ENCODE measurements around the gene KRI1. TPM values are rescaled to one million over a fixed set of nuclear protein-coding genes. Genes with fewer than 3 reads are reported as not detected.
A peak's percentile ranks its signal among the peaks of the same experiment; 100 is the strongest.

The KRI1 gene
- total and polyA plus RNA-seq, 2 experiments from 2014 or later = 23.8 to 43.2 TPM

DNA sequence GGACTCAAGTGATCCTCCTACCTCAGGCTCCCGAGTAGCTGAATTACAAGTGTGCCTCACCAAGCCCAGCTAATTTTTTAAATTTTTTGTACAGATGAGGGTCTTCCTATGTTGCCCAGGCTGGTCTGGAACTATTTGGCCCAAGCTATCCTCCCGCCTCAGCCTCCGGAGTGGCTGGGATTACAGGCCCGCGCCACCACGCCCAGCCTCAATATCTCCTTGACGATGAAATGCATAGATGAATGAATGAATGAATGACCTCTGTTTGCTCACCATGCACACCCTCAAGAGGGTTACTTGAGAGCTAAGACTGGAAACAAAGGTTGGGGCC, 36.2 kb upstream of the KRI1 start:
- Mint-ChIP-seq H3K36me3 (ENCODE audit: low read depth) (no peaks in the 10 kb centered on the region; the same call in 2 of the 3 replicates), H3K4me3 (peak overlapping the region; percentile 64), H3K27ac (peak overlapping the region; percentile 58; the same call in 1 of the 2 replicates), H3K27me3 (ENCODE audit: insufficient read depth, low read depth, poor library complexity) (peaks cover 6% of the 10 kb centered on the region), H3K9me3 (no peaks in the 10 kb centered on the region), H3K4me1 (peaks cover 17% of the 10 kb centered on the region)
- DNase-seq (ENCODE audit: low spot score) = no peak
- H4K20me1 ChIP-seq (replicated peaks; ENCODE audit: insufficient read depth) = no peaks in the 10 kb centered on the region
- peaks cover 12% of the 10 kb centered on the region for H3K4me1 ChIP-seq (ENCODE audit: insufficient read depth)
- H3K4me2 ChIP-seq = 0 out of 2 replicates have a peak overlapping the region, but pooled peaks have one; percentile 46
- H3K79me2 ChIP-seq (replicated peaks; ENCODE audit: insufficient read depth) = peaks cover 13% of the 10 kb centered on the region
- ATAC-seq = no peak
- H3K9me2 ChIP-seq (ENCODE audit: insufficient read depth) = no peaks in the 10 kb centered on the region
- no peaks in the 10 kb centered on the region for H3K36me3 ChIP-seq (ENCODE audit: insufficient read depth)
- no peak overlapping the region for H3K27ac ChIP-seq (ENCODE audit: low read depth)
- H2AFZ ChIP-seq = peak overlapping the region; percentile 88; the same call in 1 of the 2 replicates
- TF ChIP-seq ZNF114 (CRISPR knock-in tag; IDR thresholded peaks at IDR 0.05) (no peak), ETS1 (IDR thresholded peaks at IDR 0.05) (no peak), JUNB (IDR thresholded peaks at IDR 0.05; ENCODE audit: unreplicated experiment) (no peak), CREB1 (CRISPR knock-in tag; IDR thresholded peaks at IDR 0.05; ENCODE audit: low read depth) (no peak), STAT1 (IDR thresholded peaks at IDR 0.05; ENCODE audit: unreplicated experiment) (no peak), POLR2AphosphoS5 (IDR thresholded peaks at IDR 0.05; ENCODE audit: low read depth) (no peak), NANOG (IDR thresholded peaks at IDR 0.05; ENCODE audit: borderline replicate concordance) (no peak), ZNF331 (CRISPR knock-in tag; IDR thresholded peaks at IDR 0.05; ENCODE audit: low read depth) (no peak), EZH2phosphoT487 (IDR thresholded peaks at IDR 0.05; ENCODE audit: unreplicated experiment) (no peak), EZH2 (IDR thresholded peaks at IDR 0.05; ENCODE audit: low read depth, unreplicated experiment) (no peak), CTCF (conservative IDR thresholded peaks at IDR 0.05; ENCODE audit: low read depth in 2 of 2) (no peak), REST (IDR thresholded peaks at IDR 0.05; ENCODE audit: unreplicated experiment) (no peak)
- TF ChIP-seq, protein P1, sequence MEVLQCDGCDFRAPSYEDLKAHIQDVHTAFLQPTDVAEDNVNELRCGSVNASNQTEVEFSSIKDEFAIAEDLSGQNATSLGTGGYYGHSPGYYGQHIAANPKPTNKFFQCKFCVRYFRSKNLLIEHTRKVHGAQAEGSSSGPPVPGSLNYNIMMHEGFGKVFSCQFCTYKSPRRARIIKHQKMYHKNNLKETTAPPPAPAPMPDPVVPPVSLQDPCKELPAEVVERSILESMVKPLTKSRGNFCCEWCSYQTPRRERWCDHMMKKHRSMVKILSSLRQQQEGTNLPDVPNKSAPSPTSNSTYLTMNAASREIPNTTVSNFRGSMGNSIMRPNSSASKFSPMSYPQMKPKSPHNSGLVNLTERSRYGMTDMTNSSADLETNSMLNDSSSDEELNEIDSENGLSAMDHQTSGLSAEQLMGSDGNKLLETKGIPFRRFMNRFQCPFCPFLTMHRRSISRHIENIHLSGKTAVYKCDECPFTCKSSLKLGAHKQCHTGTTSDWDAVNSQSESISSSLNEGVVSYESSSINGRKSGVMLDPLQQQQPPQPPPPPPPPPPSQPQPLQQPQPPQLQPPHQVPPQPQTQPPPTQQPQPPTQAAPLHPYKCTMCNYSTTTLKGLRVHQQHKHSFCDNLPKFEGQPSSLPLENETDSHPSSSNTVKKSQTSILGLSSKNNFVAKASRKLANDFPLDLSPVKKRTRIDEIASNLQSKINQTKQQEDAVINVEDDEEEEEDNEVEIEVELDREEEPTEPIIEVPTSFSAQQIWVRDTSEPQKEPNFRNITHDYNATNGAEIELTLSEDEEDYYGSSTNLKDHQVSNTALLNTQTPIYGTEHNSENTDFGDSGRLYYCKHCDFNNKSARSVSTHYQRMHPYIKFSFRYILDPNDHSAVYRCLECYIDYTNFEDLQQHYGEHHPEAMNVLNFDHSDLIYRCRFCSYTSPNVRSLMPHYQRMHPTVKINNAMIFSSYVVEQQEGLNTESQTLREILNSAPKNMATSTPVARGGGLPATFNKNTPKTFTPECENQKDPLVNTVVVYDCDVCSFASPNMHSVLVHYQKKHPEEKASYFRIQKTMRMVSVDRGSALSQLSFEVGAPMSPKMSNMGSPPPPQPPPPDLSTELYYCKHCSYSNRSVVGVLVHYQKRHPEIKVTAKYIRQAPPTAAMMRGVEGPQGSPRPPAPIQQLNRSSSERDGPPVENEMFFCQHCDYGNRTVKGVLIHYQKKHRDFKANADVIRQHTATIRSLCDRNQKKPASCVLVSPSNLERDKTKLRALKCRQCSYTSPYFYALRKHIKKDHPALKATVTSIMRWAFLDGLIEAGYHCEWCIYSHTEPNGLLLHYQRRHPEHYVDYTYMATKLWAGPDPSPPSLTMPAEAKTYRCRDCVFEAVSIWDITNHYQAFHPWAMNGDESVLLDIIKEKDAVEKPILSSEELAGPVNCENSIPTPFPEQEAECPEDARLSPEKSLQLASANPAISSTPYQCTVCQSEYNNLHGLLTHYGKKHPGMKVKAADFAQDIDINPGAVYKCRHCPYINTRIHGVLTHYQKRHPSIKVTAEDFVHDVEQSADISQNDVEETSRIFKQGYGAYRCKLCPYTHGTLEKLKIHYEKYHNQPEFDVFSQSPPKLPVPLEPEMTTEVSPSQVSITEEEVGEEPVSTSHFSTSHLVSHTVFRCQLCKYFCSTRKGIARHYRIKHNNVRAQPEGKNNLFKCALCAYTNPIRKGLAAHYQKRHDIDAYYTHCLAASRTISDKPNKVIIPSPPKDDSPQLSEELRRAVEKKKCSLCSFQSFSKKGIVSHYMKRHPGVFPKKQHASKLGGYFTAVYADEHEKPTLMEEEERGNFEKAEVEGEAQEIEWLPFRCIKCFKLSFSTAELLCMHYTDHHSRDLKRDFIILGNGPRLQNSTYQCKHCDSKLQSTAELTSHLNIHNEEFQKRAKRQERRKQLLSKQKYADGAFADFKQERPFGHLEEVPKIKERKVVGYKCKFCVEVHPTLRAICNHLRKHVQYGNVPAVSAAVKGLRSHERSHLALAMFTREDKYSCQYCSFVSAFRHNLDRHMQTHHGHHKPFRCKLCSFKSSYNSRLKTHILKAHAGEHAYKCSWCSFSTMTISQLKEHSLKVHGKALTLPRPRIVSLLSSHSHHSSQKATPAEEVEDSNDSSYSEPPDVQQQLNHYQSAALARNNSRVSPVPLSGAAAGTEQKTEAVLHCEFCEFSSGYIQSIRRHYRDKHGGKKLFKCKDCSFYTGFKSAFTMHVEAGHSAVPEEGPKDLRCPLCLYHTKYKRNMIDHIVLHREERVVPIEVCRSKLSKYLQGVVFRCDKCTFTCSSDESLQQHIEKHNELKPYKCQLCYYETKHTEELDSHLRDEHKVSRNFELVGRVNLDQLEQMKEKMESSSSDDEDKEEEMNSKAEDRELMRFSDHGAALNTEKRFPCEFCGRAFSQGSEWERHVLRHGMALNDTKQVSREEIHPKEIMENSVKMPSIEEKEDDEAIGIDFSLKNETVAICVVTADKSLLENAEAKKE (CRISPR knock-in tag; IDR thresholded peaks at IDR 0.05) = no peak
- peaks cover 19% of the 10 kb centered on the region; the same call in 1 of the 2 replicates for H3F3A ChIP-seq (replicated peaks; ENCODE audit: low read depth)
- no peak overlapping the region for H3K4me3 ChIP-seq
- H3K27me3 ChIP-seq (ENCODE audit: insufficient read depth) = no peaks in the 10 kb centered on the region

All from GM23338 (cell line).